Measurements from ENCODE around the gene PARL. TPM values are rescaled to one million over a fixed set of nuclear protein-coding genes. Genes with fewer than 3 reads are reported as not detected.

PARL gene
- total RNA-seq, 2 donors from 2014 or later, result 36.4 to 44.5 TPM

DNA sequence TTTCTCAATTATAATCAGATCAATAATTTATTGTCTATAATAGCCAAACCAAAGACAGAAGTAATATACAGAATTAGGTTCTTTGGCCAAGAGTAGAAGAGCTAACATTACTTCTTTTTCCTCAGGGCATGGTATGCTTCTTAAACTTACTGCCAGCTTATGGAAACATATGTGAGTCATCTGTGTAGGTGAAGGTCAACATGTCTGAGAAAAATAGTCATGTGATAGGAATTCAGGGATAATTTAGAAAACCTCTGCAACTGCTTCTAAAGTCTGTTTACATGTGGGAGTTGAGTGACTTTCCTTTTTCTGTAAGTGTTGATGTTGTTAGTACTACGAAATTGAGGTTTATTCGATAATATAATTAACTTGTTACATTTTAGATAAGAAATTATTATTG is 40.1 kb downstream of the PARL start:
- no peaks in the 10 kb centered on the region for H3K9me3 ChIP-seq
- no peaks in the 10 kb centered on the region for H3K27me3 ChIP-seq (replicated peaks; ENCODE audit: insufficient read depth)
- DNase-seq (ENCODE audit: low spot score), result no peak
- TF ChIP-seq, protein P1, sequence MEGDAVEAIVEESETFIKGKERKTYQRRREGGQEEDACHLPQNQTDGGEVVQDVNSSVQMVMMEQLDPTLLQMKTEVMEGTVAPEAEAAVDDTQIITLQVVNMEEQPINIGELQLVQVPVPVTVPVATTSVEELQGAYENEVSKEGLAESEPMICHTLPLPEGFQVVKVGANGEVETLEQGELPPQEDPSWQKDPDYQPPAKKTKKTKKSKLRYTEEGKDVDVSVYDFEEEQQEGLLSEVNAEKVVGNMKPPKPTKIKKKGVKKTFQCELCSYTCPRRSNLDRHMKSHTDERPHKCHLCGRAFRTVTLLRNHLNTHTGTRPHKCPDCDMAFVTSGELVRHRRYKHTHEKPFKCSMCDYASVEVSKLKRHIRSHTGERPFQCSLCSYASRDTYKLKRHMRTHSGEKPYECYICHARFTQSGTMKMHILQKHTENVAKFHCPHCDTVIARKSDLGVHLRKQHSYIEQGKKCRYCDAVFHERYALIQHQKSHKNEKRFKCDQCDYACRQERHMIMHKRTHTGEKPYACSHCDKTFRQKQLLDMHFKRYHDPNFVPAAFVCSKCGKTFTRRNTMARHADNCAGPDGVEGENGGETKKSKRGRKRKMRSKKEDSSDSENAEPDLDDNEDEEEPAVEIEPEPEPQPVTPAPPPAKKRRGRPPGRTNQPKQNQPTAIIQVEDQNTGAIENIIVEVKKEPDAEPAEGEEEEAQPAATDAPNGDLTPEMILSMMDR (IDR thresholded peaks at IDR 0.05), result no peak
- ATAC-seq (ENCODE audit: insufficient number of reproducible peaks, low FRiP score, low read depth), result no peak
- H3K4me1 ChIP-seq (ENCODE audit: control insufficient read depth in 1 of 2, low read depth in 2 of 2), result no peaks in the 10 kb centered on the region
- H3K27ac ChIP-seq, result no peak overlapping the region
- peaks cover 40% of the 10 kb centered on the region for H3K36me3 ChIP-seq
- no peak overlapping the region for H3K4me3 ChIP-seq

DNA sequence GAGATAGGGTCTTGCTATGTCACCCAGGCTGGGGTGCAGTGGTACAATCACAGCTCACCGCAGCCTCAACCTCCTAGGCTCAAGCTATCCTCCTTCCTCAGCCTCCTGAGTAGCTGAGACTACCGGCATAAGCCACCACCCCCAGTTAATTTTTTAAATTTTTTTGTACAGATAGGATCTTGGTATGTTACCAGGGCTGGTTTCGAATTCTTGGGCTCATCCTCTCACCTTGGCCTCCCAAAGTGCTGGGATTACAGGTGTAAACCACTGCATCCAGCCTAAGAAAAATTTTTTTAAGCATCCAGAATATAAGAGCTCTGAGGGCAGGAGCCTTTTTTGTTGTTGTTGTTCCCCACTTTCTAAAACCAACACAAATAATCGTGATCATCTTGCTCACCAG is 44.9 kb downstream of the PARL start:
- H3K36me3 ChIP-seq, result peaks cover 40% of the 10 kb centered on the region
- H3K4me3 ChIP-seq, result no peak overlapping the region
- H3K9me3 ChIP-seq, result no peaks in the 10 kb centered on the region
- no peak overlapping the region for H3K27ac ChIP-seq
- H3K27me3 ChIP-seq (replicated peaks; ENCODE audit: insufficient read depth), result no peaks in the 10 kb centered on the region
- TF ChIP-seq, protein P1 (IDR thresholded peaks at IDR 0.05), result no peak
- H3K4me1 ChIP-seq (ENCODE audit: control insufficient read depth in 1 of 2, low read depth in 2 of 2), result no peaks in the 10 kb centered on the region
- ATAC-seq (ENCODE audit: insufficient number of reproducible peaks, low FRiP score, low read depth) (no peak), DNase-seq (ENCODE audit: low spot score) (no peak)

DNA sequence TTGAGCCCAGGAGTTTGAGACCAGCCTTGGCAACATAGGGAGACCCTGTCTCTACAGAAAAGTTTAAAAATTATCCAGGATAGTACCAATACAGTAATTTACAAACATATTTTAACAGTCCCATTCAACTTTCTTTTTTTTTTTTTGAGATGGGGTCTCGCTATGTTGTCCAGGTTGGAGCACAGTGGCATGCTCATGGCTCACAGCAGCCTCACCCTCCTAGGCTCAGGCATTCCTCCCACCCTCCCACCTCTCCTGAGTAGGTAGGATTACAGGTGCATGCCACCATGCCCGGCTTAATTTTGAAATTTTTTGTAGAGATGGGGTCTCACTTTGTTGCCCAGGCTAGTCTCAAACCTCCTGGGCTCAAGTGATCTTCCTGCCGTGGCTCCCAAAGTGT is 46.8 kb downstream of the PARL start:
- Histone ChIP-seq H3K36me3 (peaks cover 31% of the 10 kb centered on the region), H3K4me3 (no peak overlapping the region), H3K9me3 (no peaks in the 10 kb centered on the region), H3K27ac (no peak overlapping the region), H3K27me3 (replicated peaks; ENCODE audit: insufficient read depth) (no peaks in the 10 kb centered on the region), H3K4me1 (ENCODE audit: control insufficient read depth in 1 of 2, low read depth in 2 of 2) (no peaks in the 10 kb centered on the region)
- no peak for DNase-seq (ENCODE audit: low spot score)
- TF ChIP-seq, protein P1 (IDR thresholded peaks at IDR 0.05), result no peak
- ATAC-seq (ENCODE audit: insufficient number of reproducible peaks, low FRiP score, low read depth), result no peak

DNA sequence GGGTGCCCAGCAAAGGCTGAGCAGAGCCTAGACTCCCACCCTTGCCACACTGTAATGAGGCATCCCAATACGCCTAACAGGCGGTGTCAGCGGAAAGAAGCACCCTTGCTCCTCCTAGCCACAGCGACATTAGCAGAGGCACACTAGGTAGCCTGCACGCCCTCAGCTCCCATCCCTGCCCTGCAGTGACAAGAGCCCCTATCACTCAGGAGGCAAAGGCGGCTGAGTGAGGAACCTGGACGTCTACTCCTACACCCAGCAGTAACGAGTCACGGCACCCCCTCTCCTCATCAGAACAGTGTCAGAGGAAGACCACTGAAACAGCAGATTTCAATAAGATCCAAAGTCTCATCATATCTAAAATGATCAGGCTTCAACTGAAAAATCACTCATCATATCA is 47.3 kb downstream of the PARL start:
- Histone ChIP-seq H3K27ac (no peak overlapping the region), H3K36me3 (peaks cover 31% of the 10 kb centered on the region), H3K9me3 (no peaks in the 10 kb centered on the region), H3K4me1 (ENCODE audit: control insufficient read depth in 1 of 2, low read depth in 2 of 2) (no peaks in the 10 kb centered on the region), H3K27me3 (replicated peaks; ENCODE audit: insufficient read depth) (no peaks in the 10 kb centered on the region), H3K4me3 (no peak overlapping the region)
- DNase-seq (ENCODE audit: low spot score) (no peak), ATAC-seq (ENCODE audit: insufficient number of reproducible peaks, low FRiP score, low read depth) (no peak)
- TF ChIP-seq, protein P1 (IDR thresholded peaks at IDR 0.05), result no peak

DNA sequence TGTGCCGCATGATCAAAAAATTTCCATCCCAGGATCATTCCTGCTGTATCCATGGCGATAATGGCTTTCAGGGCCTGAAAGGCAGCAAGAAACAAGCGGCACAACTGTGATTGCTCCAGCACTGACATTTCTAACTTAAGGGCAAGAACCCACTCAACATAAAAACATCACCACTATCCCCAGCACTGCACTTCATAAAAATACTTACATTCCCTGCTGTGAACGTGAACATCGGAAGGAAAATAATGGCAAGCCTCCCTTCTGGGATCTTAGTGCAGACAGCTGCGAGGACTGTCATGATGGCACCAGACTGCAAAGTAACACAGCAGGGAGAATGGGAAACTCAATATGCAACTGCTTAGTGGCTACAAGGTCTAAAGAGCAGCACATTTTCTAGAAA is 51.2 kb downstream of the PARL start:
- Histone ChIP-seq H3K9me3 (no peaks in the 10 kb centered on the region), H3K36me3 (peaks cover 11% of the 10 kb centered on the region), H3K27ac (no peak overlapping the region), H3K4me1 (ENCODE audit: control insufficient read depth in 1 of 2, low read depth in 2 of 2) (no peaks in the 10 kb centered on the region), H3K4me3 (no peak overlapping the region), H3K27me3 (replicated peaks; ENCODE audit: insufficient read depth) (no peaks in the 10 kb centered on the region)
- no peak for ATAC-seq (ENCODE audit: insufficient number of reproducible peaks, low FRiP score, low read depth)
- no peak for DNase-seq (ENCODE audit: low spot score)
- TF ChIP-seq, protein P1 (IDR thresholded peaks at IDR 0.05), result no peak
